ENCODE measurements around the gene CST2.
A peak's percentile ranks its signal among the peaks of the same experiment; 100 is the strongest.
"Not testable (repeated sequence)": the region's sequence is repeated elsewhere in the genome, so short reads cannot be mapped to it uniquely, and the experiment has no call there.

CST2 gene

GRCh38 chr20:23826541-23827021 lies at the start of gene CST2:
Gene CST2, minus strand, starts transcription at chr20:23826729. Its CDS starts 69 bp downstream, at chr20:23826660.
- no peak for DNase-seq

- DNase-seq: no peak
Measured at GRCh38 chr20:23875606-23876237, 49.2 kb upstream of the CST2 start.

- DNase-seq: no peak
Measured at GRCh38 chr20:23874747-23875146, 48.2 kb upstream of the CST2 start.

GRCh38 chr20:23873370-23874015 lies 47.0 kb upstream of the CST2 start:
- no peak for DNase-seq

GRCh38 chr20:23872065-23872464 lies 45.5 kb upstream of the CST2 start:
- no peak for DNase-seq

- DNase-seq: no peak
Measured at GRCh38 chr20:23870461-23870860, 43.9 kb upstream of the CST2 start.

GRCh38 chr20:23869520-23869919 lies 43.0 kb upstream of the CST2 start:
- no peak for DNase-seq

GRCh38 chr20:23868321-23868720 lies 41.8 kb upstream of the CST2 start:
- no peak for DNase-seq

- DNase-seq: no peak
Measured at GRCh38 chr20:23867152-23867776, 40.7 kb upstream of the CST2 start.

- not testable (repeated sequence) for DNase-seq
Measured at GRCh38 chr20:23860771-23861170, 34.2 kb upstream of the CST2 start.

GRCh38 chr20:23857962-23858595 lies 31.6 kb upstream of the CST2 start:
- no peak for DNase-seq

- DNase-seq: no peak
Measured at GRCh38 chr20:23856736-23857135, 30.2 kb upstream of the CST2 start.

GRCh38 chr20:23856226-23856625 lies 29.7 kb upstream of the CST2 start:
- DNase-seq: no peak

- DNase-seq: no peak
Measured at GRCh38 chr20:23841693-23842092, 15.2 kb upstream of the CST2 start.

GRCh38 chr20:23835716-23836115 lies 9.2 kb upstream of the CST2 start:
- no peak for DNase-seq

GRCh38 chr20:23832775-23833513 lies 6.4 kb upstream of the CST2 start:
- no peak for DNase-seq

- not testable (repeated sequence) for DNase-seq
Measured at GRCh38 chr20:23831961-23832360, 5.4 kb upstream of the CST2 start.

- no peak for DNase-seq
Measured at GRCh38 chr20:23823621-23824324, 2.8 kb downstream of the CST2 start.

GRCh38 chr20:23823111-23823510 lies 3.4 kb downstream of the CST2 start:
- DNase-seq: peak; percentile 46

- DNase-seq: no peak
Measured at GRCh38 chr20:23820493-23820892, 6.0 kb downstream of the CST2 start.

- DNase-seq: not testable (repeated sequence)
Measured at GRCh38 chr20:23811559-23811958, 15.0 kb downstream of the CST2 start.

- DNase-seq: not testable (repeated sequence)
Measured at GRCh38 chr20:23810349-23810748, 16.2 kb downstream of the CST2 start.

Data from right hindlimb (tissue), 1 donor.